Panc1 (cell line): ENCODE data around the gene KNG1. TPM values are rescaled to one million over a fixed set of nuclear protein-coding genes. Genes with fewer than 3 reads are reported as not detected.

Experiments
- ATAC-seq: fragments of 200-7000 bp; cut with Tn5 transposase; 2 replicates; pipeline ENCODE4 v1.9.1; 2020; ENCODE audit warnings: mild to moderate bottlenecking, moderate library complexity
- BruUV-seq: library from RNA; stranded (reverse); fragments of 400-500 nt; replicated peaks from 2 replicates; lab custom pipeline; 2021; lab: Mats Ljungman, UMichigan
- CTCF ChIA-PET: fragments of 300-600 bp; sonication (Branson Sonifier 250); formaldehyde crosslinking; loops from one replicate; lab custom pipeline; 2022; ENCODE audit warnings: antibody characterized with exemption; lab: Charles Lee
- POLR2A ChIA-PET: fragments of 300-600 bp; sonication (Branson Sonifier 250); formaldehyde crosslinking; loops from one replicate; lab custom pipeline; 2022; ENCODE audit warnings: antibody characterized with exemption; lab: Charles Lee
- DNase-seq: peaks from one replicate; pipeline ENCODE4 v3.0.0-alpha.2; 2010; ENCODE audit warnings: low read depth, low spot score
- H3K27ac ChIP-seq: 2 replicates; pipeline ENCODE4 v1.5.1; 2011; ENCODE audit warnings: mild to moderate bottlenecking, low read length, inconsistent platforms
- H3K27me3 ChIP-seq: fragments of 200-500 bp; sonication (Bioruptor generic); 2 replicates; pipeline ENCODE4 v1.6.0; 2014; ENCODE audit warnings: low read length, inconsistent platforms; ENCODE audit not compliant: control insufficient read depth, insufficient read depth
- H3K36me3 ChIP-seq: fragments of 200-500 bp; sonication (Bioruptor generic); 2 replicates; pipeline ENCODE4 v1.5.1; 2014; ENCODE audit warnings: inconsistent platforms, mild to moderate bottlenecking, low read length, moderate library complexity; ENCODE audit not compliant: control insufficient read depth, insufficient read depth
- H3K4me1 ChIP-seq: 2 replicates; pipeline ENCODE4 v1.5.1; 2011; ENCODE audit warnings: inconsistent platforms, mild to moderate bottlenecking, low read length, moderate library complexity; ENCODE audit not compliant: control insufficient read depth, insufficient read depth
- H3K4me3 ChIP-seq, 2 experiments: 2 replicates each; pipeline ENCODE4 v1.5.1; 2011 to 2012; ENCODE audit warnings: low read depth in 2 of 2, low read length in 2 of 2, mild to moderate bottlenecking in 2 of 2, inconsistent platforms in 1 of 2, moderate library complexity in 1 of 2
- H3K9me3 ChIP-seq: fragments of 200-500 bp; sonication (Bioruptor generic); 2 replicates; pipeline ENCODE4 v1.5.1; 2014; ENCODE audit warnings: low read depth, mild to moderate bottlenecking, inconsistent platforms, low read length, moderate library complexity; ENCODE audit not compliant: control insufficient read depth, insufficient read depth
- CTCF ChIP-seq: fragments of 450-650 bp; IDR thresholded peaks from 2 replicates; pipeline ENCODE4 v1.5.1; 2017; ENCODE audit warnings: mild to moderate bottlenecking
- POLR2AphosphoS5 ChIP-seq: IDR thresholded peaks from 2 replicates; pipeline ENCODE4 v1.6.1; 2012; ENCODE audit warnings: mild to moderate bottlenecking, low read depth, low read length, moderate library complexity
- REST ChIP-seq, 2 experiments: IDR thresholded peaks; 2 replicates each; pipeline ENCODE4 v1.6.1; 2011 to 2012; ENCODE audit warnings: low read depth in 2 of 2, control low read depth in 1 of 2, low read length in 1 of 2, mild to moderate bottlenecking in 1 of 2, moderate library complexity in 1 of 2; ENCODE audit not compliant: insufficient read depth in 1 of 2
- SIN3A ChIP-seq: IDR thresholded peaks from 2 replicates; pipeline ENCODE4 v1.6.1; 2012; ENCODE audit warnings: low read depth, mild to moderate bottlenecking, low read length, moderate library complexity, borderline replicate concordance; ENCODE audit not compliant: insufficient read depth
- TCF7L2 ChIP-seq: IDR thresholded peaks from 2 replicates; pipeline ENCODE4 v1.6.1; 2011; ENCODE audit warnings: mild to moderate bottlenecking, low read depth, low read length, inconsistent platforms
- in situ Hi-C: cut with HindIII; loops from 2 replicates; pipeline ENCODE4 v1.10.0; 2016; ENCODE audit warnings: low sequenced_read_pairs, low pct_unique_long_range_greater_than_20kb
- intact Hi-C: fragments of 100-400 bp; cut with micrococcal nuclease; formaldehyde crosslinking; loops from one replicate; pipeline ENCODE4 v1.10.0; 2022; ENCODE audit not compliant: unreplicated experiment
- total RNA-seq: library from RNA; stranded (reverse); gene quantifications from one replicate; pipeline ENCODE4 v1.2.1, GENCODE V29; 2021; ENCODE audit not compliant: unreplicated experiment

The KNG1 gene
- total RNA-seq, 1 experiment from 2014 or later, result 0.23 TPM

GRCh38 chr3:186772701-186773417, 55.7 kb downstream of the KNG1 start:
- TF ChIP-seq CTCF (no peak), TCF7L2 (no peak), SIN3A (no peak), POLR2AphosphoS5 (no peak), REST (IDR thresholded peaks at IDR 0.05; ENCODE audit: insufficient read depth in 1 of 2, low read depth in 2 of 2, low read length in 1 of 2) (no peak)
- ATAC-seq (peak; percentile 39), DNase-seq (no peak)
- H3K27me3 ChIP-seq, result no peaks in the 10 kb centered on the region
- H3K9me3 ChIP-seq, result no peaks in the 10 kb centered on the region
- no TSS peak for BruUV-seq
- H3K36me3 ChIP-seq, result no peaks in the 10 kb centered on the region
- H3K4me1 ChIP-seq, result no peaks in the 10 kb centered on the region
- in situ Hi-C loops (no loop called here), intact Hi-C loops (no loop called here)
- H3K27ac ChIP-seq, result no peak overlapping the region
- H3K4me3 ChIP-seq, result no peak overlapping the region
- ChIA-PET CTCF (no interaction called here), POLR2A (interaction anchor here (0.6 kb wide), 1 partner anchor 203 kb away, joined by 3 read pairs; no protein-coding TSS in a partner anchor)

- in situ Hi-C loops, result no loop called here
- ChIA-PET POLR2A (no interaction called here), CTCF (no interaction called here)
- intact Hi-C loops, result no loop called here
- H3K36me3 ChIP-seq, result no peaks in the 10 kb centered on the region
- TF ChIP-seq REST (IDR thresholded peaks at IDR 0.05; ENCODE audit: insufficient read depth in 1 of 2, low read depth in 2 of 2, low read length in 1 of 2), result no peak
- no peak for TF ChIP-seq POLR2AphosphoS5
- H3K4me3 ChIP-seq, result no peak overlapping the region
- H3K9me3 ChIP-seq, result no peaks in the 10 kb centered on the region
- no TSS peak for BruUV-seq
- DNase-seq (no peak), ATAC-seq (no peak)
- no peaks in the 10 kb centered on the region for H3K4me1 ChIP-seq
- no peaks in the 10 kb centered on the region for H3K27me3 ChIP-seq
- no peak overlapping the region for H3K27ac ChIP-seq
Measured at GRCh38 chr3:186775999-186776398, 58.8 kb downstream of the KNG1 start.
